NCI-H1694 (cell line): ENCODE results near the gene TAS2R30.
A peak's percentile ranks its signal among the peaks of the same experiment; 100 is the strongest.

Experiments
- DNase-seq: peaks from one replicate; lab custom pipeline; 2025; lab: John Stamatoyannopoulos, UW

TAS2R30 gene

GRCh38 chr12:11134305-11134704, at the start of gene TAS2R30:
TAS2R30 (minus strand) TSS chr12:11134644; CDS start chr12:11134244, 400 bp downstream.
- peak; percentile 8 for DNase-seq

GRCh38 chr12:11183011-11183410, 48.6 kb upstream of the TAS2R30 start:
- no peak for DNase-seq

- no peak for DNase-seq
These were observed 48.1 kb upstream of the TAS2R30 start for GRCh38 chr12:11182529-11182928.

- no peak for DNase-seq
These were observed 43.8 kb upstream of the TAS2R30 start for GRCh38 chr12:11178250-11178649.

DNA sequence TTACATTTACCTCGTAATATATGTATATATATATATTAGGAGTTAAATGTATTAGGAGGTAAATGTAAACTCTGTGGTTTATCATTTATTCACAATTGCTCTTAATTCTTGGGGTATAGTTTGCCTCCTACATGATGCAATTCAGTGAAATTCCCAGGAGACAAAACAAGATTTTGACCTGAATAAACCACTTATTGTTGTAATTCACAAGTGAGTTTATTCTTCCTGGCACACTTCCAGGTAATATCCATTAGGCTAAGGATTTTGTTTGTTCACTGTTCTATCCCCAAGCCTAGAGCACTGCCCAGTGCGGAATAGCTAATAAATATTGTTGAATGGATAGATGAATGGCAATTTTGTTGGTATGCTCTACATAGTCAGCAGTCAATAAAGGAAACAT, 39.6 kb upstream of the TAS2R30 start:
- no peak for DNase-seq

DNA sequence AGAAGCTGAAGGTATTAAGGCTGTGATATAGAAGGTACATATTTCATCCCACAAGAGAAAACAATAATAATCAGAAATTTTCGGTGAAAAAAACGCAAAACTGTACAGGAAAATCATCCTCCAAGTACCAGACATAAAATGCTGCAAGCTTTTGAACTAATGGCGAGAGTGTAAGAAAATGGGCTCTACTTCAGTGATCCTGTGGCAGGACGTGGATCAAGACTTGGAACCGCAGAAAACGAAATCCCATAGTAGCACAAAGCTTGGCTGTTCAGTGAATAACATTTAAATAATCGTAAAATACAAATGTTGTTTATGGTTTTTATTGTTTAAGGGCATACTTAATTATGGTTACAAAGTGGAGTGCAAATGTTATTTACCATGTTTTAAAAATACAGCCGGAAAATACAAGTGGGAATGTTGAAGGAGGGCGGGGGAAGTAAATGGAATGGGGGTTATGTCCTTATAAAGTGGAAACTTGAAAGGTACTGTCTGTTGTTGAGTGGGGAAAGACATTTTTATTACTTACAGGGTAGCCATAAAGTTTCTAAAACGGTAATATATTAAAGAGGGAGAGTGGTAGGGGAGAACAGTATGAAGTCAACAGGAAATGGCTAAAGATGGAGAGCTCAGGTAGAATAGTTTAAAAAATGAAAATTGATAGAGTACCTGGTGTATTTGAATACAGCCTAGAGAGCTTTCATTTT, 37.7 kb upstream of the TAS2R30 start:
- no peak for DNase-seq

GRCh38 chr12:11171145-11171968, 36.9 kb upstream of the TAS2R30 start, which contains the start of gene SMIM10L1:
SMIM10L1 (plus strand) TSS chr12:11171194; CDS start chr12:11171357, 163 bp downstream.
- peak; percentile 96 for DNase-seq

- DNase-seq = no peak
These were observed 36.3 kb upstream of the TAS2R30 start for GRCh38 chr12:11170810-11171144.

GRCh38 chr12:11166300-11166699, 31.9 kb upstream of the TAS2R30 start:
- DNase-seq = no peak

GRCh38 chr12:11164384-11164783, 29.9 kb upstream of the TAS2R30 start:
- DNase-seq = no peak

DNA sequence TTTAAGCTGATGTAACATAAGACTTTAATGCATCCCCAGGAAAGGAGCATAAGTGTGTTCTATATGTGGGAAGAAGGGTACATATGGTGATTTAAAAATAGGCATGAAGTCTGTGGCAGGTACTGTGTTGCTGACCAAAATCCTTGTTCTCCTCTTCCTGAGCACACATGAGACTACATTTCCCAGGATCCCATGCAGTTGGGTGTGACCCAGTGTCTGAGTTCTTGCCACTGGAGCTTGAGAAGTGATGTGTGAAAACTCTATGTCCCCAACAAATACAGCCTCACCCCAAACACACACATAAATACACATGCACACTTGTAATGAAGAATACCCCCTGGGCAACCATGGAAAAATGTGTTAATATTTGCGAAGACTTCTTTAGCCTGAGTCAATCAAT, 28.1 kb upstream of the TAS2R30 start:
- no peak for DNase-seq

GRCh38 chr12:11158885-11159444, 24.5 kb upstream of the TAS2R30 start:
- no peak for DNase-seq

GRCh38 chr12:11154400-11154925, 20.0 kb upstream of the TAS2R30 start:
- DNase-seq = no peak

DNA sequence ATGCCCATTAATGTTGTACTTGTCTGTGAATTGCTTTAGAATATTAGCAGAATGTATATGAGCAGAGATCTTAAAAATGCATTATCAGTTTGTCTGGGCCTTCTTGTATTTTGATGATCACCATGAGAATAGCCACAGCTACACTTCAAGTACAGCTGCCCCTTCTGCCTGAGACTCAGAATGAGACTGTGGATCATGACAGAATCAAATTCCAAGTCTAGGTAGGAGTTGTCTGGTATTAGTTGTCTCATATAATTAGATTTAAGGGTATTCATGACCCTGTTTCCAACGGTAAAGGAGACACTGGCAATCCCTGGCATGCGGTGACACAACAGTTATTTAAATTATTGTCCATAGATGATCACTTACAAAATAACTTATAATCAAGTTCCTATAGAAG, 18.3 kb upstream of the TAS2R30 start:
- no peak for DNase-seq

- DNase-seq = no peak
These were observed 16.4 kb upstream of the TAS2R30 start for GRCh38 chr12:11150832-11151231.

DNA sequence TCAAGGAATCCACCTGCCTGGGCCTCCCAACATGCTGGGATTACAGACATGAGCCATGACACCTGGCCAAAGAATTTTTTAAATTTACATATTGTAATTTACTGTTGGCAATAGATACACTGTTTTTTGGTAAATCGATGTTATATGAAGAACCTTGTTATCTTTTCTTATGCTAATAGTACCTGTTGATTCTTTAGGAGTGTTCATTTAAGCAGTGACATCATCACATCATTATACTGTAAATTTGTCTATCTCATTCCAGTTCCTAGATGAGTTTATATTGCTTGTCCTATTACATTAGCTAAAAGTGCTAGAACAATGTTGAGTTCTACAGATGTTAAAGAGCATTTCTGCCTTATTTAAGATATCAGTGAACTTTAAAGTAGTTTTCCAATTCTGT, 13.0 kb upstream of the TAS2R30 start:
- no peak for DNase-seq

DNA sequence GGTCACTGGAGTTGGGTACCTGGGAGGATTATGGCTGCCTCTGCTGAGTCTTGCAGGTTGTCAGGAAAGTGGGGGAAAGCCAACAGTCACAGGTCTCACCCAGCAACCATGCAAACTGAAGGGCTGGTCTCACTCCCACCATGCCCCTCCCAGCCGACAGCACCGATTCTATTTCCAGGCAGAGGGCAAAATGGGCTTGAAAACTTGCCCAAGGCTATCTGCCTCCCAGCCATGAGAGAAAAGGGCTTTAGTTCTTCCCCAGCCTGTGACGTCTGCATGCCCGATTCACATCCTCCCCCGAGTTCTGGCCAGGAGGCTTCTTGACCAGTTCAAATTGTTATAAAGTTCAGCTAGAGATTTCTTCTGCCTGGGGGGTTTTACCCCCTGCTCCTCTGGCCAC, 9.9 kb upstream of the TAS2R30 start:
- no peak for DNase-seq

DNA sequence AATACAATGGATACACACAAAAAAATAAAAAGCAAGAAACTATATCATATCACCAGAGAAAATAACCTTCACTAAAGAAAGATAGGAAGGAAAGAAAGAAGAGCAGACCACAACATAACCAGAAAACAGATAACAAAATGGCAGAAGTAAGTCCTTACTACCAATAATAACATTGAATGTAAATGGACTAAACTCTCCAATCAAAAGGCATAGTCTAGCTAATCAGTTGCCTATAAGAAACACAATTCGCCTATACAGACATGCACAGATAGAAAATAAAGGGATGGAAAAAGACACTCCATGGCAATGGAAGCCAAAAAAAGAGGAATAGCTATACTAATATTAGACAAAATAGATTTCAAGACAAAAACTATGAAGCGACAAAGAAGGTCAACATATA, 8.9 kb upstream of the TAS2R30 start:
- no peak for DNase-seq

DNA sequence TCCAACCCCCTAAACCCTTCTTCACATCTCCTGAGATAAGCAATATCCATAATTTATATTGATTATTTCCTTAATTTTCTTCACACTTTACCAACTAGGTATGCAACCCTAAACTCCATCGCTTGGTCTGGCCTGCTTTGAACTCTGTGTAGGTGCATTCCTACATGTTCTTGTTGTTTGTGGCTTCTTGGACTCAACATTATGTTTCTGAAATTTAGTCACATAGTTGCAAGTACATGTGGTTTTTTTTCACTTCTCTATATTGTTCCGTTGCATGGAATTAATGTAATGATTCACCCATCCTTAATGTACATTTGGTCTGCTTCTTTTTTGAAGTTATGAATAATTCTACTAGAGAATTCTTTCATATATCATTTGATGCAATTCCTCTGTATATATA, 1.6 kb upstream of the TAS2R30 start:
- DNase-seq = no peak

- DNase-seq = no peak
These were observed 628 bp downstream of the TAS2R30 start for GRCh38 chr12:11133816-11134215.

DNA sequence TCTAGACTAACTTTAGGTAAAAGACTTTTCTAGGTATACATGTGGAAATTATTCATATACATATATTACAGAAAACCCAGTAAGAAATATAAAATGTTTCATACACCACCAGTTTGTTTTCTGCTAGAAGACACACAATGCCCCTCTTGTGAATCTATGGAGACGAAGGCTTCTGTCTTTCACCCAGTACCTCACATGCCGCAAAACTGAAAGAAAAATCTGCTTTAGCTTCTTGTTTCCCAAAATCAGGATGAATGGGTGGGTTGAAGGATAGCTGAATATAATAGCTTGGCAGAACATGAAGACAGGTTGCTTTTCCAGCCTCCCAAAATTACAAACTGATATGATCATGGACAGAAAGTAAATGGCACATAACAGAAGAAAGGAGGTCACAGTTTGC, 1.3 kb downstream of the TAS2R30 start:
- DNase-seq = no peak

DNA sequence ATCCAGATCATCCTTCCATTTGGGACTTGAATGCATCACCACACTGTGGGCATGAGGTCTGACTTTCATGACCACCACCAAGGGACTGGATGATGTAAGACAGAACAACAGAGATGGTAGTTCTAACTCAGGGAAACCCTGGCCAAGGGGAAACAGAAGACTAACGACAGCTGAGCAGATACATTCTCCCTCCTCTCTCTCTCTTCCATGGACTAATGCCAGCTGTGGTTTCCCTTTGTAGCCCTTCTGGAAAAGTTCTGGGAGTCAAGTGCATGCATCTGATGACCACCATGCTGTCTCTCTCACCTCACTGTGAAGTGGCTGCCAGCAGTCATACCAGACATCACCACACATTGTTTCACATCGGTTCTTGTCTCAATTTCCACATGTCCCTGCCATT, 3.4 kb downstream of the TAS2R30 start:
- no peak for DNase-seq

- no peak for DNase-seq
These were observed 4.1 kb downstream of the TAS2R30 start for GRCh38 chr12:11130382-11130781.
